Stimulated activated naive B cell treated with anti-CD40 and anti-IgM and Interleukin-4, amounts not matched to agents 10 μg/mL and 1 μg/mL and 100 μg/mL, for 72 hours (primary cell): ENCODE measurements around the gene BBIP1.
"Not testable (repeated sequence)": the region's sequence is repeated elsewhere in the genome, so short reads cannot be mapped to it uniquely, and the experiment has no call there.

Experiments used
- ATAC-seq, 2 donors: fragments of 150-1000 bp; cut with Tn5 transposase; replicated peaks; 2 replicates each; pipeline ENCODE4 v1.10.0; 2021; ENCODE audit warnings: moderate library complexity in 1 of 2
- DNase-seq: peaks from one replicate; pipeline ENCODE4 v3.0.0; 2021
- H3K27ac Mint-ChIP-seq: one replicate; pipeline ENCODE4 v1.8.0; 2022; ENCODE audit warnings: mild to moderate bottlenecking, mixed read lengths
- H3K27me3 Mint-ChIP-seq, 2 donors: one replicate each; pipeline ENCODE4 v1.8.0; 2022; ENCODE audit warnings: mixed read lengths in 2 of 2
- H3K36me3 Mint-ChIP-seq, 2 donors: one replicate each; pipeline ENCODE4 v1.8.0; 2022; ENCODE audit warnings: mixed read lengths in 2 of 2, mild to moderate bottlenecking in 1 of 2
- H3K4me1 Mint-ChIP-seq, 2 donors: one replicate each; pipeline ENCODE4 v1.8.0; 2022; ENCODE audit warnings: mixed read lengths in 2 of 2, mild to moderate bottlenecking in 1 of 2
- H3K4me3 Mint-ChIP-seq, 2 donors: one replicate each; pipeline ENCODE4 v1.8.0; 2022; ENCODE audit warnings: mild to moderate bottlenecking in 2 of 2, mixed read lengths in 2 of 2, moderate library complexity in 1 of 2
- H3K9me3 Mint-ChIP-seq, 2 donors: one replicate each; pipeline ENCODE4 v1.8.0; 2022; ENCODE audit warnings: mixed read lengths in 2 of 2, mild to moderate bottlenecking in 1 of 2

The BBIP1 gene

GRCh38 chr10:110867807-110868465 lies 51.0 kb downstream of the BBIP1 start:
- DNase-seq (no peak), ATAC-seq (no peak)
- peak overlapping the region; percentile 94 for H3K27ac Mint-ChIP-seq
- no peaks in the 10 kb centered on the region for H3K27me3 Mint-ChIP-seq
- peak overlapping the region; percentile 63 to 66 for H3K4me3 Mint-ChIP-seq
- H3K36me3 Mint-ChIP-seq, result peaks cover 0 to 1% of the 10 kb centered on the region in 2 donors
- H3K9me3 Mint-ChIP-seq, result no peaks in the 10 kb centered on the region
- H3K4me1 Mint-ChIP-seq, result peaks cover 60 to 82% of the 10 kb centered on the region in 2 donors

DNA sequence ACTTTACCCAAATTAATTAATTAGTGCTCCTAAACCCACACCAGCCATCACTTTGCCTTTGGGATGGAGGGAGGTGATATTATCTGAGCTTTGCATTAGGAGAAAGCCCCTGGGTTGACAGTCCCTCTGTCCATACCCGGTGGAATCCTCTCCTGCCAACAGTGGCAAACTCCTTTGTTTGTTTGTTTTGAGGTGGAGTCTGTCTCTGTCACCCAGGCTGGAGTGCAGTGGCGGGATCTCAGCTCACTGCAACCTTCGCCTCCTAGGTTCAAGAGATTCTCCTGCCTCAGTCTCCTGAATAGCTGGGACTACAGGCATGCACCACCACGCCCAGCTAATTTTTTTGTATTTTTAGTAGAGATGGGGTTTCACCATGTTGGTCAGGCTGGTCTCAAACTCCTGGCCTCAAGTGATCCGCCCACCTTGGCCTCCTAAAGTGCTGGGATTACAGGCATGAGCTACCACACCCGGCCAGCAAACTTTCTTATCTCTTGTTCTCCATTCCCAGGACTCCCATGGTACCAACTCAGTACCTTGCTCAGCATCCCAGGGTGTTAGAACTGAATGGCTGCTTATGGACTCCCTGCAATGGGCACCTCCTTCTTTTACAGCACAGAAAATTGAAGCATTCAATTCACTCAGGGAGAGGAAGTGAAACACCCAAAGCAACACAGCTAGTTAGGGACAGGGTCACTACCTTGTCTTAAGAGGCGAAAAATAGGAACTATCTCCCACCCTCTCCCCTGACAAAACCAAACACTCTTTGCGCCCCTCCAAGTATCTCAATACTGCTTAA lies 51.8 kb downstream of the BBIP1 start:
- not testable (repeated sequence) for H3K36me3 Mint-ChIP-seq, H3K9me3 Mint-ChIP-seq, H3K27me3 Mint-ChIP-seq
- DNase-seq (peak; percentile 42), ATAC-seq (peak; percentile 55 to 60)
- H3K4me3 Mint-ChIP-seq, result peak overlapping the region; percentile 63 to 66
- H3K4me1 Mint-ChIP-seq, result peaks cover 64 to 86% of the 10 kb centered on the region in 2 donors
- peak overlapping the region; percentile 94 for H3K27ac Mint-ChIP-seq

GRCh38 chr10:110865809-110866482 lies 53.0 kb downstream of the BBIP1 start:
- ATAC-seq (peak; percentile 53 to 62), DNase-seq (no peak)
- peaks cover 66 to 87% of the 10 kb centered on the region in 2 donors for H3K4me1 Mint-ChIP-seq
- no peaks in the 10 kb centered on the region for H3K9me3 Mint-ChIP-seq
- H3K36me3 Mint-ChIP-seq, result no peaks in the 10 kb centered on the region
- no peaks in the 10 kb centered on the region for H3K27me3 Mint-ChIP-seq
- H3K4me3 Mint-ChIP-seq, result peak overlapping the region; percentile 77 to 78
- peak overlapping the region; percentile 98 for H3K27ac Mint-ChIP-seq

DNA sequence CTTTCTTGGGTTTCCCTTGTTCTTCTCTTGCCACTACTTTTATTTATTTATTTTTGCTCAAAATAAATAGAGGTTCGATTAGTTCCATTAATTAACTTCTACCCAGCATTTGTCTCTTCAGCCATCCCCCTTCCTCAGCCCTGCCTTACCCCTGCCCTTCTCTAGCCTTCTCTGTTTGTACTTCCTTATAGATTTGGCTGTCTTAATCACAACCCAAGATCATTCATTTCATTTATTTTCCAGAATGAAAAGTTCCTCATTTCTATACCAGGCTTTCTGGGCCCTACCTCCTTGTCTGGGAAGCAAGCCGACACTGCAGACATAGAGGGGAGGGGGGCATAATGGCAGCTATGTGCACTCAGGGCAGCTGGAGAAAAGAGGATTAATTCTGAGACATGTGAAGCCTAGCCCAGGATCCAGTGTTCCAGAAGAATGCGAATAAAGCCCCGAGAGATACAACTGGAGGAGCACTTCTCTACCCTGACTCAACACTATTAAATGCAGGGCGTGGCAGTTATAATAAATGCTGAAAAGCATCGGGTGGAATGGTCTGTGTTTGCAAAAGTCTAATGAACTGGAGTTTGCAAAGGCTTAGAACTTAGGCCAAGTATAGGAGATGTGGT lies 53.7 kb downstream of the BBIP1 start:
- H3K27me3 Mint-ChIP-seq, result no peaks in the 10 kb centered on the region
- H3K4me1 Mint-ChIP-seq, result peaks cover 66 to 87% of the 10 kb centered on the region in 2 donors
- H3K9me3 Mint-ChIP-seq, result no peaks in the 10 kb centered on the region
- H3K4me3 Mint-ChIP-seq, result peak overlapping the region; percentile 77 to 78
- no peak for DNase-seq
- peak overlapping the region; percentile 98 for H3K27ac Mint-ChIP-seq
- no peaks in the 10 kb centered on the region for H3K36me3 Mint-ChIP-seq
- ATAC-seq, result peak; percentile 22 to 27

DNA sequence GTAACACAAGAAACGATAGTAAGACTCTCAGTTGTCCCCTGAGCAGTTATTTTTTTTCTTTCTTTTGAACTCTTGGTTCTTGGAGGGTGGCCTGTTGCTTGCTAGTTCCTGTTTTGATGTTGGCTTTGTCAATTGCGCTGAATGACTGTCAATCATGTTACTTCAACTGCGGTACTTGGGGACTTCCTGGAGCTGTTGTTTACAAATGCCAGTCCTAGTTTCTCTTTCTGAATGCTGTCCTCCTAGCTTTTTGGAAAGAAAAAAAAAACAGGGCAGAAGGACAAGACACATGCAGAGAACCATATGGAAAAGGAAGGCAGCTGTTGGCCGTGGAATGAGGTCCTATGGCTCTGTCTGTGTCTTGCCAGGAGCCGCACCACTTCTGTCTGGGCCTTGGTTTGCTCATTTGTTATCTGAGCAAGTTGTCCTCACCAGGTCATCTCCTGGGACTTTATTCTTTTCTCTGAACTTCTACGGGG lies 54.3 kb downstream of the BBIP1 start:
- Mint-ChIP-seq H3K4me1 (peaks cover 65 to 87% of the 10 kb centered on the region in 2 donors), H3K4me3 (peak overlapping the region; percentile 78 to 93), H3K27ac (peak overlapping the region; percentile 98), H3K36me3 (no peaks in the 10 kb centered on the region), H3K27me3 (no peaks in the 10 kb centered on the region), H3K9me3 (no peaks in the 10 kb centered on the region)
- DNase-seq, result peak; percentile 58
- ATAC-seq, result peak; percentile 60

GRCh38 chr10:110863956-110864355 lies 55.0 kb downstream of the BBIP1 start:
- ATAC-seq (no peak), DNase-seq (no peak)
- no peaks in the 10 kb centered on the region for H3K36me3 Mint-ChIP-seq
- H3K4me1 Mint-ChIP-seq, result peaks cover 62 to 87% of the 10 kb centered on the region in 2 donors
- no peaks in the 10 kb centered on the region for H3K9me3 Mint-ChIP-seq
- no peaks in the 10 kb centered on the region for H3K27me3 Mint-ChIP-seq
- H3K27ac Mint-ChIP-seq, result peak overlapping the region; percentile 98
- no peak overlapping the region for H3K4me3 Mint-ChIP-seq

DNA sequence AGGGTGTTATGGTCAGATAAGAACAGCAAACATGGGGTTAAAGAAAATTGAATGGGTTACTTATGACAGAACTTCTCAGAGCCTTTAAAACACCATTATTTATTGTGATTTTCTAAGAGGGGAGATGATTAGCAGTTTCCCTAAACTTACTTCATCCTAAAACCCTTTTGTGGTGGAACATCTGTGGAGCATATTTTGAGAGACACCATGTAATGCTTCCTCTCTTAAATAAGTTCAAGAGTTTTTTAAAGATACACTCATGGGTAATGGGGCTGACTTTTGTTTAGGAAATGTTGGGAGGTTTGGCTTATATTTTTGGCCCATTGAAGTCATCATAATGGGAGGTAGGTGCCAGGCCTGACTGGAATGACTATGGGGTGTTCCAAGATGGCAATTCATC lies 55.6 kb downstream of the BBIP1 start:
- no peaks in the 10 kb centered on the region for H3K36me3 Mint-ChIP-seq
- H3K4me3 Mint-ChIP-seq, result no peak overlapping the region
- DNase-seq (no peak), ATAC-seq (no peak)
- peaks cover 65 to 84% of the 10 kb centered on the region in 2 donors for H3K4me1 Mint-ChIP-seq
- no peaks in the 10 kb centered on the region for H3K9me3 Mint-ChIP-seq
- H3K27ac Mint-ChIP-seq, result no peak overlapping the region
- no peaks in the 10 kb centered on the region for H3K27me3 Mint-ChIP-seq

GRCh38 chr10:110862961-110863360 lies 56.0 kb downstream of the BBIP1 start:
- H3K36me3 Mint-ChIP-seq, result no peaks in the 10 kb centered on the region
- peaks cover 64 to 84% of the 10 kb centered on the region in 2 donors for H3K4me1 Mint-ChIP-seq
- H3K27me3 Mint-ChIP-seq, result no peaks in the 10 kb centered on the region
- peak overlapping the region; percentile 47 for H3K27ac Mint-ChIP-seq
- ATAC-seq (no peak), DNase-seq (no peak)
- no peak overlapping the region for H3K4me3 Mint-ChIP-seq
- no peaks in the 10 kb centered on the region for H3K9me3 Mint-ChIP-seq

DNA sequence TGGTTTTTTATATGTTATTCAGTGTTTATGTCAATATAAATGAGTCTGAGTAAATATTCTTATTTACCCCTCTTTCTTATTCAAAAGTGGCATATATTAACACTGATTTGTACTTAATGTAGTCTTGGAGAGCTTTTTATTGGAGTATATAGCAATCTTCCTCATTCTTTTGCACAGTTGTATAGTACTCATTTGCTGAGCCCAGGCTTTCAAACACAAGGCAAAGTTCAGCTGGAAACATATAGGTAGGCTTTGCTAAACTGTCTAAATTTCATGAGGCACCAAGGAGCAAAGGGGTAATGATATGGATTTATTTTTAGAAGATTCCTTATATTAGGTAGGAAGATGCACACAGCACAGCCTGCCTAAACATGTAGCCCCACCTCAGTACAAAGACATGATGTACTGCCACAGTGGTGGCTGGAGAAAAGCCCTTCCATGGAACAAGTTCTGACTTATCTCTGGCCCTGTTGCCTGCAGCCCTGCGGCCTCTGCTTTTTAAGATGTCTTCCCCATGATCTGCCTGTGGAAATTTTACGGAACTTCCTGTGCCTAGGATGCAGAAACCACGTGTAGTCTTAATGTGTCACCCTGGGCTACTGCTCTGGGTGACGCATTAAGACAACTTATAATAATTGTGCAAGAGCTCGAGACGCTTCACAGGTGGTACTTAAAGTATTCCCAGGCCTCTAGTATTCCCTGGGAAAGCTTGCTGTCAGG lies 56.9 kb downstream of the BBIP1 start:
- Mint-ChIP-seq H3K9me3 (no peaks in the 10 kb centered on the region), H3K4me3 (no peak overlapping the region), H3K36me3 (no peaks in the 10 kb centered on the region), H3K27ac (peak overlapping the region; percentile 68), H3K27me3 (no peaks in the 10 kb centered on the region), H3K4me1 (peaks cover 64 to 84% of the 10 kb centered on the region in 2 donors)
- DNase-seq (no peak), ATAC-seq (no peak)

DNA sequence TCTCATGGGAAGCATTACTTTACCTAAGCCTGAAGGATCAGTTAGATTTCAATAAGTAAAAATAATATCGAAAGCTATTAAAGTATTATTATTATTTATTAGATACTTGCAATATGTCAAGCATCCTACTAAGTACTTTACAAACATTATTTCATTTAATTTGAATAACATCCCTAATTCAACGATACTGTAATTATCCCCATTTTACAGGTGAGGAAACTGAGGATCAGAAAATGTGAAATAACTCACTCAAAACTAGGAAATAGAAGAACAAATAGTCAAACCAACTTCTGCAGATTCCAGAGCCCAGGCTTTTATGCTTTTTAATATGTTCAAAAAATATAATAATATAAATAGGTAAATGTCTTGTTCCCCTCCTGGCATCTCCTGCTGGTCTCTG lies 57.5 kb downstream of the BBIP1 start:
- Mint-ChIP-seq H3K4me3 (no peak overlapping the region), H3K27ac (no peak overlapping the region), H3K4me1 (peaks cover 62 to 79% of the 10 kb centered on the region in 2 donors), H3K9me3 (no peaks in the 10 kb centered on the region), H3K27me3 (no peaks in the 10 kb centered on the region), H3K36me3 (no peaks in the 10 kb centered on the region)
- DNase-seq (no peak), ATAC-seq (no peak)

DNA sequence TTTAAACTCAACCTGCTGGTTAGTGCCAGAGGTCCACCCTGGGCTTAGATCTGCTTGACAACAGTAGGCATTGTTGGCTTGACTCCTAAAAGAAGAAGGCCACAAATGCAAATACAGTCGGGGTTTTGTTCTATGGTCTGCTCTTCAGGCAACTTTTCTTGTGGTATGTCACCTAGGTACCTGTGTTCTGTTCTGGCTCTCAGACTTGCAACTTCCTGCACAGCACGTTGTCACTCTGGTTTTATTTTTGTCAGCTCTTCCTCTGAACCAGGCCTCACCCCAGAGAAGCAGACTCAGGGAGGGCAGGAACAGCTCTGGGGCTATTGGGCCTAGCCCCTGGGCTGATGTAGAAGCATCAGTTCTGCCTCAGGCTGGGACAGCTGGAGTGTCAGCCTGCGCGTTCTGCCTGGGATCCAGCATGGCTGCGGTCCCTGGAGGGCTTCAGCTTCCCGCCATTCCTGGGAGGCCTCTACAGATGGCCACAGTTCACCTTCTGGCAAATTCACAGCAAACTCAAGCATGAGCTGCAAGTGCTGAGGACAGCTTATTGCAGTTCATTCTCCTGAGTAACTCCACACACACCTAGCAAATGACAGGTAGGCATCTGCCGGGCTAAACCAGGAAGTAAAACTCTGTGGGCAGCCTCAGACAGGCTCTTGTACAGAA lies 58.3 kb downstream of the BBIP1 start:
- Mint-ChIP-seq H3K4me3 (peak overlapping the region; percentile 1 to 41), H3K27me3 (no peaks in the 10 kb centered on the region), H3K36me3 (no peaks in the 10 kb centered on the region), H3K4me1 (peaks cover 56 to 71% of the 10 kb centered on the region in 2 donors), H3K9me3 (no peaks in the 10 kb centered on the region), H3K27ac (peak overlapping the region; percentile 28)
- peak; percentile 41 to 55 for ATAC-seq
- DNase-seq, result no peak

DNA sequence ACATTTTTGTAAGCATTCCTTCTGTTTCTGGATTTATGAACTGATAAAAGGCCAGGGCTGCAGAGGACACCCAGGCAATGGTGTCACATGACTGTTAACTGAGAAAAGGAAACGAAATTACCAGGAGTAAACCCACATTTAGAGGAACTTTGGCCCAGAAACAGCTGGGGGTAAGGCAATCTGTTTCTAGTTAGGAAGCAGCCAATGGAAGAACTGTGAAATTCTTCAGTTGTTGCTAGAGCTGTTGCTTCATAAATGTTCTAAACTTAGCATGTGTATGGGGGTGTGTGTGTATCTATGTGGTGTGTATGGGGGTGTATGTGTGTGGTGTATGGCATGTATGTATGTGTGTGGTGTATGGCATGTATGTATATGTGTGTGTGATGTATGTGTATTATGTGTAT lies 59.0 kb downstream of the BBIP1 start:
- H3K27ac Mint-ChIP-seq, result peak overlapping the region; percentile 28
- H3K9me3 Mint-ChIP-seq, result no peaks in the 10 kb centered on the region
- DNase-seq, result no peak
- ATAC-seq, result peak in 1 of 2 donors; percentile 12
- peaks cover 51 to 64% of the 10 kb centered on the region in 2 donors for H3K4me1 Mint-ChIP-seq
- peak overlapping the region; percentile 0 to 1 for H3K4me3 Mint-ChIP-seq
- H3K36me3 Mint-ChIP-seq, result no peaks in the 10 kb centered on the region
- no peaks in the 10 kb centered on the region for H3K27me3 Mint-ChIP-seq
